Measurements from ENCODE around the gene TEAD1. TPM values are rescaled to one million over a fixed set of nuclear protein-coding genes. Genes with fewer than 3 reads are reported as not detected.
A peak's percentile ranks its signal among the peaks of the same experiment; 100 is the strongest.

The TEAD1 gene
- total RNA-seq, 1 donor from 2014 or later = 51.9 TPM

- Histone ChIP-seq H3K36me3 (no peaks in the 10 kb centered on the region), H3K9me3 (no peaks in the 10 kb centered on the region), H3K4me1 (peaks cover 51% of the 10 kb centered on the region), H3K4me3 (no peak overlapping the region), H3K27me3 (ENCODE audit: low read depth) (no peaks in the 10 kb centered on the region), H3K27ac (peak overlapping the region; percentile 63)
- TF ChIP-seq CTCF (IDR thresholded peaks at IDR 0.05) = no peak
- ATAC-seq = peak; percentile 28 to 31
- DNase-seq = no peak
- intact Hi-C loops (cut with DNase I) = no loop called here
These were observed 139.4 kb downstream of the TEAD1 start for GRCh38 chr11:12813371-12814225.

DNA sequence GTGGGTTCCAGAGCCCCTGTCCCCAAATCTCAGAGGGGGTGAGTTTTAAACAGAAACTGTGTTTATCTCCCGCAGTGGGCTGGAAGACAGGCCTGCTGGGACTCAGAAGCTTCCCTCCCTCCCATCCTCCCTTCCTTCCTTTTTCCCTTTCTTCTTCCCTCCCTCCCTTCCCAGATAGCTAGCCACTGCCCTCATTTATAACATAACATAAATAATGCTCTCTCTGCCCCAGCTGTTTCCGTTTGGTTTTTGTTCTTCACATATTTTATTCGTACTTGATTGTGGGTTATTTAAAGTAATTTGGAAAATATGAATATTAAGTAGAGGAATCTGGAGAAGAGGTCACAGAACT, 140.9 kb downstream of the TEAD1 start:
- H3K4me1 ChIP-seq = peaks cover 41% of the 10 kb centered on the region
- peak in 1 of 2 donors; percentile 5 for ATAC-seq
- TF ChIP-seq CTCF (IDR thresholded peaks at IDR 0.05) = no peak
- no peaks in the 10 kb centered on the region for H3K9me3 ChIP-seq
- intact Hi-C loops (cut with DNase I) = no loop called here
- peak overlapping the region; percentile 41 for H3K27ac ChIP-seq
- no peak for DNase-seq
- no peaks in the 10 kb centered on the region for H3K36me3 ChIP-seq
- no peaks in the 10 kb centered on the region for H3K27me3 ChIP-seq (ENCODE audit: low read depth)
- H3K4me3 ChIP-seq = no peak overlapping the region

GRCh38 chr11:12815931-12816494, 141.8 kb downstream of the TEAD1 start:
- H3K27me3 ChIP-seq (ENCODE audit: low read depth) = no peaks in the 10 kb centered on the region
- no peaks in the 10 kb centered on the region for H3K9me3 ChIP-seq
- TF ChIP-seq CTCF (IDR thresholded peaks at IDR 0.05) = no peak
- peak; percentile 52 to 84 for ATAC-seq
- DNase-seq = no peak
- H3K36me3 ChIP-seq = no peaks in the 10 kb centered on the region
- intact Hi-C loops (cut with DNase I) = no loop called here
- peak overlapping the region; percentile 54 for H3K27ac ChIP-seq
- peaks cover 37% of the 10 kb centered on the region for H3K4me1 ChIP-seq
- no peak overlapping the region for H3K4me3 ChIP-seq

- no peaks in the 10 kb centered on the region for H3K36me3 ChIP-seq
- H3K4me3 ChIP-seq = no peak overlapping the region
- peaks cover 35% of the 10 kb centered on the region for H3K4me1 ChIP-seq
- no peak for TF ChIP-seq CTCF (IDR thresholded peaks at IDR 0.05)
- ATAC-seq (no peak), DNase-seq (no peak)
- intact Hi-C loops (cut with DNase I) = no loop called here
- H3K27me3 ChIP-seq (ENCODE audit: low read depth) = no peaks in the 10 kb centered on the region
- no peak overlapping the region for H3K27ac ChIP-seq
- H3K9me3 ChIP-seq = no peaks in the 10 kb centered on the region
These were observed 143.6 kb downstream of the TEAD1 start for GRCh38 chr11:12817681-12818332.

DNA sequence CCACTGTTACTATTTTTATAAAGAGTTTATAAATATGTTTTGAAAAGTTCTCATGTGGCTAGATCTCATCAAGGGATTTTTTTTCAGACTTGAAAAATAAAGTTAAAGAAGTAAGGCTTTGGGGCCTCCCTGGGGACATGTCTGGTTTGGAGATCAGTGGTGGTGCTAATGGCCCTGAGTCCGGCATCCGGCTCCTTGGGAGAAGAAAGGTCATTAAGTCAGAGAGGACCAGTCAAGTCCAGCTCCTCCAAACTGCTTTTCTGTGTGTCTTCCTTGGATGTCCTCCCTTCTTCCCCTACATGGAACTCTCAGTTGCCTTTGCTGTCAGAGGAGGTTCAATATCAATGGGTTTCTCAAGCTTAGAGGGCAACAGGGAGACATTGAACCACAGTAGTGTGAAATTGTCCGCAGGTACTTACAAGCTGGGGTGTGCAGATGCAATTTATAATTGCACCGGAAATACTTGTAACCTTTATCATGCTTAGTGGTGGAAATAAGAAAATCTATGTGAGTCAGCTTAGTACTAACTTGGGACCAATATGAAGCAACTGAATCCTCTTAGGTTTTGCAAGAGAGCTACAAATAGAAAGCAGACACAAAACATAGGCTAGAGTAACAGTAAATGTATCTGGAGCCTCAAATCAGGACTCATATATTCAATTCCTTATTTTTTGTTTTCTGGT, 144.3 kb downstream of the TEAD1 start:
- peaks cover 28% of the 10 kb centered on the region for H3K4me1 ChIP-seq
- H3K4me3 ChIP-seq = no peak overlapping the region
- DNase-seq = no peak
- no peaks in the 10 kb centered on the region for H3K36me3 ChIP-seq
- TF ChIP-seq CTCF (IDR thresholded peaks at IDR 0.05) = no peak
- no peak for ATAC-seq
- no peak overlapping the region for H3K27ac ChIP-seq
- no peaks in the 10 kb centered on the region for H3K9me3 ChIP-seq
- intact Hi-C loops (cut with DNase I) = no loop called here
- no peaks in the 10 kb centered on the region for H3K27me3 ChIP-seq (ENCODE audit: low read depth)
